Measurements from ENCODE around the gene NEK1.
A peak's percentile ranks its signal among the peaks of the same experiment; 100 is the strongest.

GRCh38 chr4:169485791-169486742 lies 126.3 kb downstream of the NEK1 start:
- TF ChIP-seq CTCF (conservative IDR thresholded peaks at IDR 0.05) (peak; percentile 68), EZH2 (IDR thresholded peaks at IDR 0.05; ENCODE audit: low read depth) (no peak)

Data from PC-9 (cell line).